Esophagus muscularis mucosa (tissue), 3 donors: ENCODE measurements around the gene TBC1D5.

ENCODE experiments used
- EP300 ChIP-seq: sonication (generic); formaldehyde crosslinking; IDR thresholded peaks from one replicate; pipeline ENCODE4 v1.6.1; 2017; ENCODE audit warnings: antibody characterized with exemption
- POLR2A ChIP-seq: fragments of 450-650 bp; IDR thresholded peaks from one replicate; pipeline ENCODE4 v1.6.1; 2017; ENCODE audit warnings: antibody characterized with exemption, moderate library complexity, mild to moderate bottlenecking, low read depth
- POLR2AphosphoS5 ChIP-seq, 2 donors: sonication (generic); formaldehyde crosslinking; IDR thresholded peaks; one replicate each; pipeline ENCODE4 v1.6.1; 2017; ENCODE audit warnings: antibody characterized with exemption in 2 of 2

GRCh38 chr3:17259685-17260084 lies 482.7 kb downstream of the TBC1D5 start:
- no peak for TF ChIP-seq EP300
- TF ChIP-seq POLR2A: no peak
- TF ChIP-seq POLR2AphosphoS5 (IDR thresholded peaks at IDR 0.05): no peak
